Ammon's horn (tissue), 1 donor: ENCODE results near the gene PTPN7.
"Not testable (repeated sequence)": the region's sequence is repeated elsewhere in the genome, so short reads cannot be mapped to it uniquely, and the experiment has no call there.

Source experiments
- DNase-seq: peaks from one replicate; pipeline ENCODE4 v3.0.0-alpha.2; 2016; ENCODE audit warnings: low spot score

Gene PTPN7

GRCh38 chr1:202160377-202160940 lies at the start of gene PTPN7:
Gene PTPN7 (minus strand): TSS chr1:202160602. CDS start chr1:202159402, 1,200 bp downstream.
- DNase-seq = no peak

- DNase-seq = no peak
Measured at GRCh38 chr1:202208351-202208857, 48.0 kb upstream of the PTPN7 start.

- DNase-seq = no peak
Measured at GRCh38 chr1:202207292-202207691, 46.9 kb upstream of the PTPN7 start.

GRCh38 chr1:202205523-202206190 lies 45.3 kb upstream of the PTPN7 start:
- no peak for DNase-seq

- no peak for DNase-seq
Measured at GRCh38 chr1:202204065-202204464, 43.7 kb upstream of the PTPN7 start.

GRCh38 chr1:202203238-202204039 lies 43.0 kb upstream of the PTPN7 start:
- DNase-seq = no peak

GRCh38 chr1:202202500-202203168 lies 42.2 kb upstream of the PTPN7 start:
- no peak for DNase-seq

- DNase-seq = no peak
Measured at GRCh38 chr1:202201971-202202370, 41.6 kb upstream of the PTPN7 start.

GRCh38 chr1:202201266-202201665 lies 40.9 kb upstream of the PTPN7 start:
- no peak for DNase-seq

GRCh38 chr1:202200669-202201068 lies 40.3 kb upstream of the PTPN7 start:
- peak; percentile 38 for DNase-seq

- DNase-seq = no peak
Measured at GRCh38 chr1:202200112-202200548, 39.7 kb upstream of the PTPN7 start.

GRCh38 chr1:202199040-202199889 lies 38.9 kb upstream of the PTPN7 start:
- DNase-seq = no peak

GRCh38 chr1:202198366-202198724 lies 37.9 kb upstream of the PTPN7 start:
- DNase-seq = no peak

GRCh38 chr1:202197653-202198365 lies 37.4 kb upstream of the PTPN7 start:
- no peak for DNase-seq

GRCh38 chr1:202194328-202194648 lies 33.9 kb upstream of the PTPN7 start:
- DNase-seq = no peak

GRCh38 chr1:202193614-202194327 lies 33.4 kb upstream of the PTPN7 start, which contains the start of gene LGR6:
Gene LGR6 (plus strand): TSS chr1:202193799. CDS start chr1:202193990, 191 bp downstream.
- no peak for DNase-seq

- DNase-seq = peak; percentile 57
Measured at GRCh38 chr1:202192770-202193613, 32.6 kb upstream of the PTPN7 start.

- DNase-seq = not testable (repeated sequence)
Measured at GRCh38 chr1:202191391-202191790, 31.0 kb upstream of the PTPN7 start.
